Panc1 (cell line): ENCODE results near the gene AFF3.

Experiments used
- POLR2AphosphoS5 ChIP-seq: IDR thresholded peaks from 2 replicates; pipeline ENCODE4 v1.6.1; 2012; ENCODE audit warnings: mild to moderate bottlenecking, low read depth, low read length, moderate library complexity
- TCF7L2 ChIP-seq: IDR thresholded peaks from 2 replicates; pipeline ENCODE4 v1.6.1; 2011; ENCODE audit warnings: mild to moderate bottlenecking, low read depth, low read length, inconsistent platforms
- TF ChIP-seq, protein P1 (sequence below): fragments of 450-650 bp; IDR thresholded peaks from 2 replicates; pipeline ENCODE4 v1.5.1; 2017; ENCODE audit warnings: mild to moderate bottlenecking
- TF ChIP-seq, protein P2 (sequence below), 2 experiments: IDR thresholded peaks; 2 replicates each; pipeline ENCODE4 v1.6.1; 2011 to 2012; ENCODE audit warnings: low read depth in 2 of 2, control low read depth in 1 of 2, low read length in 1 of 2, mild to moderate bottlenecking in 1 of 2, moderate library complexity in 1 of 2; ENCODE audit not compliant: insufficient read depth in 1 of 2

DNA sequence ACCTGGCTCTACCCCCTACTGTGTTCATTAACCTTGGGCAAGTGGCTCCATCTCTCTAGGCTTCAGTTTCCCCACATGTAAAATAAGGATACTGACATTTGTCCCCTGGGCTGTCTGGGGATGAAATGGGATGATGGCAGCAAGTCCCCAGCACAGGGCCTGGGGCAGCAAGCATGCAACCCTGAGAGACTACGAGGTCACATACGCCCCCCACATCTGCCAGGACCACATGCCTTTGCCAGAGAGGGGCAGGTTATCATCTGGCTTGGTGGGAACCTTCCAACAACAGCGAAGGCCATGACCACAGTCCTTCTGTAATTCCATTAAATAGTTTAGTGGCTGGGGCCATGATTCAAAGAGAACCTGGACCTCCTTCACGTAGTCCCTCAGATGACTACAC, 506.7 kb downstream of the AFF3 start:
- TF ChIP-seq, protein P1, sequence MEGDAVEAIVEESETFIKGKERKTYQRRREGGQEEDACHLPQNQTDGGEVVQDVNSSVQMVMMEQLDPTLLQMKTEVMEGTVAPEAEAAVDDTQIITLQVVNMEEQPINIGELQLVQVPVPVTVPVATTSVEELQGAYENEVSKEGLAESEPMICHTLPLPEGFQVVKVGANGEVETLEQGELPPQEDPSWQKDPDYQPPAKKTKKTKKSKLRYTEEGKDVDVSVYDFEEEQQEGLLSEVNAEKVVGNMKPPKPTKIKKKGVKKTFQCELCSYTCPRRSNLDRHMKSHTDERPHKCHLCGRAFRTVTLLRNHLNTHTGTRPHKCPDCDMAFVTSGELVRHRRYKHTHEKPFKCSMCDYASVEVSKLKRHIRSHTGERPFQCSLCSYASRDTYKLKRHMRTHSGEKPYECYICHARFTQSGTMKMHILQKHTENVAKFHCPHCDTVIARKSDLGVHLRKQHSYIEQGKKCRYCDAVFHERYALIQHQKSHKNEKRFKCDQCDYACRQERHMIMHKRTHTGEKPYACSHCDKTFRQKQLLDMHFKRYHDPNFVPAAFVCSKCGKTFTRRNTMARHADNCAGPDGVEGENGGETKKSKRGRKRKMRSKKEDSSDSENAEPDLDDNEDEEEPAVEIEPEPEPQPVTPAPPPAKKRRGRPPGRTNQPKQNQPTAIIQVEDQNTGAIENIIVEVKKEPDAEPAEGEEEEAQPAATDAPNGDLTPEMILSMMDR: no peak
- TF ChIP-seq POLR2AphosphoS5: no peak
- TF ChIP-seq, protein P2, sequence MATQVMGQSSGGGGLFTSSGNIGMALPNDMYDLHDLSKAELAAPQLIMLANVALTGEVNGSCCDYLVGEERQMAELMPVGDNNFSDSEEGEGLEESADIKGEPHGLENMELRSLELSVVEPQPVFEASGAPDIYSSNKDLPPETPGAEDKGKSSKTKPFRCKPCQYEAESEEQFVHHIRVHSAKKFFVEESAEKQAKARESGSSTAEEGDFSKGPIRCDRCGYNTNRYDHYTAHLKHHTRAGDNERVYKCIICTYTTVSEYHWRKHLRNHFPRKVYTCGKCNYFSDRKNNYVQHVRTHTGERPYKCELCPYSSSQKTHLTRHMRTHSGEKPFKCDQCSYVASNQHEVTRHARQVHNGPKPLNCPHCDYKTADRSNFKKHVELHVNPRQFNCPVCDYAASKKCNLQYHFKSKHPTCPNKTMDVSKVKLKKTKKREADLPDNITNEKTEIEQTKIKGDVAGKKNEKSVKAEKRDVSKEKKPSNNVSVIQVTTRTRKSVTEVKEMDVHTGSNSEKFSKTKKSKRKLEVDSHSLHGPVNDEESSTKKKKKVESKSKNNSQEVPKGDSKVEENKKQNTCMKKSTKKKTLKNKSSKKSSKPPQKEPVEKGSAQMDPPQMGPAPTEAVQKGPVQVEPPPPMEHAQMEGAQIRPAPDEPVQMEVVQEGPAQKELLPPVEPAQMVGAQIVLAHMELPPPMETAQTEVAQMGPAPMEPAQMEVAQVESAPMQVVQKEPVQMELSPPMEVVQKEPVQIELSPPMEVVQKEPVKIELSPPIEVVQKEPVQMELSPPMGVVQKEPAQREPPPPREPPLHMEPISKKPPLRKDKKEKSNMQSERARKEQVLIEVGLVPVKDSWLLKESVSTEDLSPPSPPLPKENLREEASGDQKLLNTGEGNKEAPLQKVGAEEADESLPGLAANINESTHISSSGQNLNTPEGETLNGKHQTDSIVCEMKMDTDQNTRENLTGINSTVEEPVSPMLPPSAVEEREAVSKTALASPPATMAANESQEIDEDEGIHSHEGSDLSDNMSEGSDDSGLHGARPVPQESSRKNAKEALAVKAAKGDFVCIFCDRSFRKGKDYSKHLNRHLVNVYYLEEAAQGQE (IDR thresholded peaks at IDR 0.05; ENCODE audit: insufficient read depth in 1 of 2, low read depth in 2 of 2, low read length in 1 of 2): no peak
- TF ChIP-seq TCF7L2: no peak
